Bronchial epithelial cell (primary cell): ENCODE data around the gene CTSC. TPM values are rescaled to one million over a fixed set of nuclear protein-coding genes. Genes with fewer than 3 reads are reported as not detected.

Experiments used
- DNase-seq: peaks from one replicate; pipeline ENCODE4 v3.0.0-alpha.2; 2010; ENCODE audit warnings: low read depth
- FAIRE-seq: peaks from 2 replicates; lab custom pipeline; 2011; peaks lifted over from hg19 to GRCh38; lab: Jason Lieb, UNC
- H3K27me3 ChIP-seq: 2 replicates; pipeline ENCODE4 v1.5.1; 2011; ENCODE audit warnings: low read length; ENCODE audit not compliant: control insufficient read depth, insufficient read depth
- H3K36me3 ChIP-seq: 2 replicates; pipeline ENCODE4 v1.5.1; 2011; ENCODE audit warnings: low read length; ENCODE audit not compliant: control insufficient read depth, insufficient read depth
- H3K4me3 ChIP-seq: 2 replicates; pipeline ENCODE4 v1.5.1; 2011; ENCODE audit warnings: mild to moderate bottlenecking, low read depth, low read length, control low read depth
- total RNA-seq: library from RNA; depleted of rRNA; stranded (reverse); fragments of >200 nt; gene quantifications from 2 replicates; pipeline ENCODE4 v1.2.1, GENCODE V29; 2014
- TF ChIP-seq, protein P1 (sequence below): IDR thresholded peaks from 2 replicates; pipeline ENCODE4 v1.5.1; 2011; ENCODE audit warnings: mild to moderate bottlenecking, moderate library complexity, low read length, control low read depth, inconsistent platforms; ENCODE audit not compliant: insufficient read depth, severe bottlenecking

The CTSC gene
- total RNA-seq, 1 donor from 2014 or later: 80.8 TPM

- TF ChIP-seq, protein P1, sequence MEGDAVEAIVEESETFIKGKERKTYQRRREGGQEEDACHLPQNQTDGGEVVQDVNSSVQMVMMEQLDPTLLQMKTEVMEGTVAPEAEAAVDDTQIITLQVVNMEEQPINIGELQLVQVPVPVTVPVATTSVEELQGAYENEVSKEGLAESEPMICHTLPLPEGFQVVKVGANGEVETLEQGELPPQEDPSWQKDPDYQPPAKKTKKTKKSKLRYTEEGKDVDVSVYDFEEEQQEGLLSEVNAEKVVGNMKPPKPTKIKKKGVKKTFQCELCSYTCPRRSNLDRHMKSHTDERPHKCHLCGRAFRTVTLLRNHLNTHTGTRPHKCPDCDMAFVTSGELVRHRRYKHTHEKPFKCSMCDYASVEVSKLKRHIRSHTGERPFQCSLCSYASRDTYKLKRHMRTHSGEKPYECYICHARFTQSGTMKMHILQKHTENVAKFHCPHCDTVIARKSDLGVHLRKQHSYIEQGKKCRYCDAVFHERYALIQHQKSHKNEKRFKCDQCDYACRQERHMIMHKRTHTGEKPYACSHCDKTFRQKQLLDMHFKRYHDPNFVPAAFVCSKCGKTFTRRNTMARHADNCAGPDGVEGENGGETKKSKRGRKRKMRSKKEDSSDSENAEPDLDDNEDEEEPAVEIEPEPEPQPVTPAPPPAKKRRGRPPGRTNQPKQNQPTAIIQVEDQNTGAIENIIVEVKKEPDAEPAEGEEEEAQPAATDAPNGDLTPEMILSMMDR: no peak
- Histone ChIP-seq H3K4me3 (no peak overlapping the region), H3K36me3 (peaks cover 3% of the 10 kb centered on the region), H3K27me3 (no peaks in the 10 kb centered on the region)
- DNase-seq (no peak), FAIRE-seq (no peak)
These were observed 29.6 kb downstream of the CTSC start for GRCh38 chr11:88307749-88308425.

DNA sequence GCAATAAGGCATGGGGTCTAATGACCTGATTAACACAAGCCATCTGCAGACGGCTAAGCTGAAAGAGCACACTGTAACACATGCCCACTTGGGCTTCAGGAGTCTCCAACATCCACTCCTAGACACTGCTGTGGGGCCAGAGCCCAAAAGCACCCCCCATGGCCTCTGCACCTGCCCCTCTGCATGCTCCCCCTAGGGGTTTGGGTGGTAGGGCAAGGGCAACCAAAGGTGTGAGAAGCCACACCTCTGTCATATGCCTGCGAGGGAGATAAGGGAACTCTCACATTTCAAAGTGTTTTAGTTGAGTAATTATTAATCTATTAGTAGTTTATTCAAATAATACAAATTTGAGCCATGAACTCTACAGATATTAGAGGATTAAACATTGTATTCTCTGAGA, 30.8 kb downstream of the CTSC start:
- TF ChIP-seq, protein P1: no peak
- Histone ChIP-seq H3K4me3 (no peak overlapping the region), H3K36me3 (peaks cover 3% of the 10 kb centered on the region), H3K27me3 (no peaks in the 10 kb centered on the region)
- FAIRE-seq (no peak), DNase-seq (no peak)

DNA sequence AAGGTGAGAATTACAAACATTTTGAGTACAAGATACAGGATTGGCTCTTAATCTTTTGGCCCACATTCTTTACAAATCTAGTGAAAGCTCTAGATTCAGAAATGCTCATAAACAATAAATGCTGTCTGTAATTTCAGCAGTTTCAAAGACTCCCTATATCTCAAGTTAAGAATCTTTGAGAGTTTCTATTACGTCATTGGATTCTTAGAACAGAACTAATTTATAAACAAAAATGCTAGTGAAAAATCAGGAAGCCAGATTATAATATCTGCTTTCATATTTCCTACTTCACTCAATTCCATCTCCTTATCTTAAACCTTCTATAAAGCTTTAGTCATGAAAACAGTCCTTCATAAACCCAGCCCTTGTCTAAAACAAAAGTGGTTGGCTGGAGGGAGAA, 32.1 kb downstream of the CTSC start:
- H3K36me3 ChIP-seq: peaks cover 3% of the 10 kb centered on the region
- no peak overlapping the region for H3K4me3 ChIP-seq
- TF ChIP-seq, protein P1: no peak
- FAIRE-seq (no peak), DNase-seq (no peak)
- H3K27me3 ChIP-seq: no peaks in the 10 kb centered on the region

GRCh38 chr11:88304352-88304751, 33.2 kb downstream of the CTSC start:
- H3K4me3 ChIP-seq: no peak overlapping the region
- DNase-seq: no peak
- no peaks in the 10 kb centered on the region for H3K27me3 ChIP-seq
- no peak for FAIRE-seq
- peaks cover 3% of the 10 kb centered on the region for H3K36me3 ChIP-seq
- TF ChIP-seq, protein P1: no peak

GRCh38 chr11:88303037-88303436, 34.5 kb downstream of the CTSC start:
- no peaks in the 10 kb centered on the region for H3K27me3 ChIP-seq
- FAIRE-seq: no peak
- TF ChIP-seq, protein P1: no peak

More at GRCh38 chr11:88303037-88303436, 34.5 kb downstream of the CTSC start:
- no peak for DNase-seq
- Histone ChIP-seq H3K4me3 (no peak overlapping the region), H3K36me3 (peaks cover 3% of the 10 kb centered on the region)
